HG03060 (cell line): ENCODE data around the gene ASCC2.

Source experiments
- ATAC-seq: cut with Tn5 transposase; IDR thresholded peaks from one replicate; pipeline ENCODE4 v1.9.1; 2021; ENCODE audit warnings: low read depth, moderate number of reproducible peaks; ENCODE audit not compliant: unreplicated experiment

The ASCC2 gene

DNA sequence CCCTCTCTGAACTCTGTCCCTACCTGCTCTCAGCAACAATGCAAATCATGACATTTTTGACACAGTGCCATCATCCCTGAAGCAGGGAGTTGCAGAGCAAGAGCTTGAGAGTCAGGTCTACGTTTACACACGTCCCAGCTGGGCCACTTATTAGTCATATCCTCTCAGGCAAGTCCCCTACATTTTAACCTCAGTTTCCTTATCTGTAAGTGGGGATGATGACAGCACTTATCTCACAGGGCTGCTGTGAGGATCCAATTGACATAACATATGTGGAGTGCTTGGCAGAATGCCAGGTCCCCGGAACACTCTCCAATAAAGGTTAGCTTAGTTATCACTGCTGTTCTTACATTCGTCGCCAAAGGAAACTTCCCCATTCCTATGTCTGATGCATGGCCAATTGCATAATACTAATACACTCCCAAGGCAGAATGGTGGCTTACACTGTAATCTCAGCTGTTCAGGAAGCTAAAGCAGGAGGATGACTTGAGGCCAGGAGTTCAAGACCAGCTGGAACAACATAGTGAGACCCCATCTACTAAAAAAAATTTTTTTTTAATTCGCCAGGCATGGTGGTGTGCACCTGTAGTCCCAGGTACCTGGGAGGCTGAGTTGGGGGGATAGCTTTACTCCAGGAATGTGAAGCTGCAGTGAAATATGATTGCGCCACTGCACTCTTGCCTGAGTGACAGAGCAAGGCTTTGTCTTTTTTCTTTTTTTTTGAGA is 16.6 kb downstream of the ASCC2 start:
- peak; percentile 76 for ATAC-seq

- no peak for ATAC-seq
Observed at GRCh38 chr22:29820961-29821290, 17.1 kb downstream of the ASCC2 start.

GRCh38 chr22:29819501-29819900 is 18.6 kb downstream of the ASCC2 start:
- no peak for ATAC-seq

GRCh38 chr22:29817724-29818123 is 20.4 kb downstream of the ASCC2 start:
- no peak for ATAC-seq

DNA sequence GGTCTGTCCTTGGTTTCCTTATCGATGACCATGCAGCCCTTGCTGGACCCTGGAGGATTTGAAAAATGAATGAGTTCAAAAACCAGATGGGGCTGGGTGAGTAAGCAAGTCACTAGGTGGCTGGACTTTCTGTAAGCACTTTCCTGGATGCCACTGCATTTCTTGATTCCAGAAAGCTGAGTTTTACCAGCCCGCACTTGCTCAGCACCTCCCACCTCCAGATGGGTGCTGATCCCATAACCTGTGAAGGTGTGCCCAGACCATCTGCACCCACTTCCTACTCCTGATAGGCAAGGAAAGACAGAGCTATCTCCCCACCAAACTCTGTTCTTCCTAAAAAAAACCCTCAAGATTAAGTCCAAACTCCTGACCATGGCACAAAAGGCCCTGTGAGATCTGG is 21.1 kb downstream of the ASCC2 start:
- ATAC-seq, result no peak

- no peak for ATAC-seq
Observed at GRCh38 chr22:29816539-29816938, 21.5 kb downstream of the ASCC2 start.

DNA sequence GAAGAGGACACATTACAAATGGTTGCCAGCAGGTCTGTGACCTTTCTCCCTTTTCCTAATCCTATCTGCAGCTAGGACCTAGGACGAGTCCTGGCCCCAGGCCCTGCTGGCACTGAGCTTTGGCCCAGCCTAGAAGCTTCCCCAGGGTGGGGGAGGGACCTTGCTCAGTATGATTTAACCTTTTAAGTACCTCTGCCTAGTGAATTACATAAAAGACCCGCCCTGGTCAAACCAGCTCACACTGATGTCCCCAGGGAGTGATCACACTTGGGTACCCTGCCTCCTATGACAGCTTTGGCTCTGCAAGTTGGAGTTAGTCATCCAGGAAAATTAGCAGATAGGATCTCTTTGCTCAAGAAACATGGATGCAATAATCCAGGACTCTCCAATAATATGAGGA is 21.9 kb downstream of the ASCC2 start:
- ATAC-seq, result no peak

GRCh38 chr22:29815580-29815979 is 22.5 kb downstream of the ASCC2 start:
- ATAC-seq, result no peak

GRCh38 chr22:29814003-29814402 is 24.1 kb downstream of the ASCC2 start:
- no peak for ATAC-seq

DNA sequence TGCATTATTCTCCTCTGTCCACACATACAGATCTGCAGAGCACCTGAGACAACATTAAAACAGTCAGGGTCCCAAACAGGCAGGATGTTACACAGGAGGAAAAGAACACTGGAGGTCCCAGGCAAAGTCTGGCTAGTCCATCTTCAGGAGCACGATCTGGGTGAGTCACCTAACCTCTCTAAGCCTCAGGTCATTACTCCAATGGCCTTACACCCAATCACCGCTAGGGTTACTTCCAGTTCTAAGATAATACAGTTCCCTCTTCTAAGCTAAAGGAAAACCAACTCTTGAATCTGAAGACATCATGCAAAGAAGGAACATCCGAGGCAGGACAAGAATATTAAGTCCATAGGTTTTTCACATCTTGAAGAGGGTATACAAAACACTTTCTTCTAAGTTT is 24.5 kb downstream of the ASCC2 start:
- ATAC-seq, result no peak

DNA sequence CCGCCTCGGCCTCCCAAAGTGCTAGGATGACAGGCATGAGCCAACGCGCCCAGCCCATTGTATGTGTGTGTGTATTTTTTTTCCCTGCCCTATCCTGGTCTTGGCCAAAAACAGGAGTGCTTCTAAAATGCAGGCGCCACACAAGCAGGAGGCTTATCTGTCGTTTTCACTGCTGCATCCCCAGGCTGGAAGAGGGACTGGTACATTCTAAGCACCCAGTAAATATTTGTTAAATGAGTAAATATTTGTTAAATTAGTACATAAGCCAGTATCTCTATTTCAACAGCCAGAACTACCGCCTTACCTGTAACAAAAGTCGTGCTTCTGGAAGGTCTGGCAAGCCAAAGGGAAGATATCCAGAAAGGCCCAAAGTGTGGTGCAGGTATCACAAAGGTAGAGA is 24.9 kb downstream of the ASCC2 start:
- ATAC-seq, result no peak

- no peak for ATAC-seq
Observed at GRCh38 chr22:29811377-29811776, 26.7 kb downstream of the ASCC2 start.

DNA sequence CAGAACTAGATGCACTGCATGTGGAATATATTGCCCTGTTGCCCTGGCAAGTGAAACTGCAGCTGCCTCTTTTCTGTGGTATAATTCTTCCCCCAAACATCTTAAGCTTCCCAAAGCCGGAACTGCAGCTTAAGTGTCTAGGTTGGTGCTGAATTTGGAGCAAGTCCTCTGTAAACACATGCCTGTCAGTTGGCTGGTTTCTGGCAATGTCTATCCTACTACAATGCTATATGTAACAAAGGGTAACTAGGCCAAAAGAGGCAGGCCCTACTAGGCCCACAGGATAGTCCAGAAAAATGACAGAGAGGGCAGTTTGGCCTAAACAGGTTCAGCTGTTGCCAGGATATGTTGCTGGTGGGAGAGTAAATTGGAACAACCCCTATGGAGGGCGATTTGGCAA is 27.9 kb downstream of the ASCC2 start:
- ATAC-seq, result no peak

- no peak for ATAC-seq
Observed at GRCh38 chr22:29806196-29806595, 31.9 kb downstream of the ASCC2 start.

- no peak for ATAC-seq
Observed at GRCh38 chr22:29804985-29805384, 33.1 kb downstream of the ASCC2 start.

DNA sequence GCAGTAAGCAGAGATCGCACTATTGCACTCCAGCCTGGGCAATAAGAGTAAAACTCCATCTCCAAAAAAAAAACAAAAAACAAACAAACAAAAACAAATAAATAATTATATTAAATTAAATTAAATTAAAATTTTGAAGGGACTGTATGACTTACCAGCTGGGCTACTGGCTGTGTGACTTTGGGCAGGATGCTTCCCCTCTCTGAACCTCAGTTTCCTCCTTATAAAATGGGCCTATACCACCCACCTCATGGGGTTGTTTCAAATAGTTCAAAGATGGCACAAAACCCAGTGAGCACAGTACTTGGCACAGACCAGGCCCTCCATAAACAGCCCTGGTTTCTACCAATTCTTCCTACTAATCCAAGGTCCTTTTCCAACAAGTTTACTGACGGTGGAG is 34.9 kb downstream of the ASCC2 start:
- no peak for ATAC-seq

- ATAC-seq, result no peak
Observed at GRCh38 chr22:29801796-29802195, 36.3 kb downstream of the ASCC2 start.

GRCh38 chr22:29801153-29801552 is 36.9 kb downstream of the ASCC2 start:
- ATAC-seq, result no peak

DNA sequence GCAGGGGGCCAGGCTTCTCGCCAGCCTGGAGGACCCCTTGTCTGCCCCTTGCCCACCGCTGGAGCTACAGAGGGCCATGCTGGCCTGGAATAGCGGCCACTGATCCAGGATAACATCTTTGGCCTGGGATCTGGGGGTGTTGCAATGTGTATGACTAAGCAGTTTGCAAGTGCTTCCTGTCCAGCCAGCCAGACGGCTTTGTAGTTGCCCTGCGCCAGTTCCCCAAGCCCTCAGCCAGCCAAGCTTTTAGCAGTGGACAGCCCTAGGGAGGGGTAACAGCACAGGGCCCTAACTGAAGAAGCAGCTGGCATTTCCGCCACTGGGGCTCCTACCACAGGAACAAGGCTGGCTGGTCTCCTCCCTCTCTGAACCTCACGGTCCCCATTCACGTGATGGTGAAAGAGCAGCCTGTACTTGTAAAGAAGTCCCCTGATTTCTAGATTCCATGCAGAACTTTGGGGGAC is 38.8 kb downstream of the ASCC2 start:
- no peak for ATAC-seq

- no peak for ATAC-seq
Observed at GRCh38 chr22:29798801-29799200, 39.3 kb downstream of the ASCC2 start.

- ATAC-seq, result no peak
Observed at GRCh38 chr22:29798318-29798717, 39.8 kb downstream of the ASCC2 start.

- ATAC-seq, result no peak
Observed at GRCh38 chr22:29797351-29797750, 40.7 kb downstream of the ASCC2 start.

GRCh38 chr22:29795663-29796062 is 42.4 kb downstream of the ASCC2 start:
- ATAC-seq, result no peak
